ENCODE results near the gene SPIN2B.
A peak's percentile ranks its signal among the peaks of the same experiment; 100 is the strongest.

DNA sequence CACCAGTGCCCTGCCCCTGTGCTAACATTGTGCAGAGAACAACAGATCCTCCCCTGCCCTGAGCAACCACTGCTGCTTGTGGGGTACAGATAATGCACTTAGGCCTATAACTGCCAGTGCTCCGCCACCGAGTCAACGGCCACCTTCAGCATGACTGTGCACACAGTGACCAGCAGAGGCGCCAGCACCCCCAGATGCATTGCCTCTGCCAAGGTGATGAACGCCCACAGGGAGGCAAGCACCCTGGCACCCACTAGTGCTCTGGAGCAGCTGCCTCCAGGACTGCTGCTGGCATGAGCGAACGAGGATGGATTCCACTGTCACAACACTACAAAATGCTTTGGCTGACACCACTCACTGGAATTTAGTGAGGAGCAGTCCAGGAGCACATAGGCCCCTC lies 38.2 kb downstream of the SPIN2B start:
- TF ChIP-seq EZH2 (IDR thresholded peaks at IDR 0.05; ENCODE audit: borderline replicate concordance, control insufficient read depth, low read depth, low read length) (no peak), MYC (IDR thresholded peaks at IDR 0.05; ENCODE audit: insufficient read depth, insufficient read length, insufficient replicate concordance, low read length, severe bottlenecking) (no peak), TAF1 (IDR thresholded peaks at IDR 0.05; ENCODE audit: borderline replicate concordance, low read depth, low read length) (no peak), TBL1XR1 (IDR thresholded peaks at IDR 0.05; ENCODE audit: low read depth, low read length) (no peak), FOS (IDR thresholded peaks at IDR 0.05; ENCODE audit: borderline replicate concordance, extremely low read depth, insufficient read length) (no peak)
- TF ChIP-seq, protein P1, sequence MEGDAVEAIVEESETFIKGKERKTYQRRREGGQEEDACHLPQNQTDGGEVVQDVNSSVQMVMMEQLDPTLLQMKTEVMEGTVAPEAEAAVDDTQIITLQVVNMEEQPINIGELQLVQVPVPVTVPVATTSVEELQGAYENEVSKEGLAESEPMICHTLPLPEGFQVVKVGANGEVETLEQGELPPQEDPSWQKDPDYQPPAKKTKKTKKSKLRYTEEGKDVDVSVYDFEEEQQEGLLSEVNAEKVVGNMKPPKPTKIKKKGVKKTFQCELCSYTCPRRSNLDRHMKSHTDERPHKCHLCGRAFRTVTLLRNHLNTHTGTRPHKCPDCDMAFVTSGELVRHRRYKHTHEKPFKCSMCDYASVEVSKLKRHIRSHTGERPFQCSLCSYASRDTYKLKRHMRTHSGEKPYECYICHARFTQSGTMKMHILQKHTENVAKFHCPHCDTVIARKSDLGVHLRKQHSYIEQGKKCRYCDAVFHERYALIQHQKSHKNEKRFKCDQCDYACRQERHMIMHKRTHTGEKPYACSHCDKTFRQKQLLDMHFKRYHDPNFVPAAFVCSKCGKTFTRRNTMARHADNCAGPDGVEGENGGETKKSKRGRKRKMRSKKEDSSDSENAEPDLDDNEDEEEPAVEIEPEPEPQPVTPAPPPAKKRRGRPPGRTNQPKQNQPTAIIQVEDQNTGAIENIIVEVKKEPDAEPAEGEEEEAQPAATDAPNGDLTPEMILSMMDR (IDR thresholded peaks at IDR 0.05 in 2 of 3, conservative IDR thresholded peaks at IDR 0.05 in 1 of 3; ENCODE audit: control insufficient read depth in 2 of 3, extremely low read depth in 1 of 3, insufficient read depth in 1 of 3, low read depth in 3 of 3, low read length in 3 of 3), result 0 out of 6 replicates have a peak, but pooled peaks of 1 of the 3 experiments have one; percentile 2
- TF ChIP-seq, protein P2, sequence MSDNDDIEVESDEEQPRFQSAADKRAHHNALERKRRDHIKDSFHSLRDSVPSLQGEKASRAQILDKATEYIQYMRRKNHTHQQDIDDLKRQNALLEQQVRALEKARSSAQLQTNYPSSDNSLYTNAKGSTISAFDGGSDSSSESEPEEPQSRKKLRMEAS (IDR thresholded peaks at IDR 0.05; ENCODE audit: low read depth, low read length), result no peak

Measured in GM12878 (cell line).